Iris pigment epithelial cell (primary cell): Measurements from ENCODE around the gene PSPC1.
A peak's percentile ranks its signal among the peaks of the same experiment; 100 is the strongest.
"Not testable (repeated sequence)": the region's sequence is repeated elsewhere in the genome, so short reads cannot be mapped to it uniquely, and the experiment has no call there.

Experiments used
- DNase-seq: peaks from one replicate; pipeline ENCODE4 v3.0.0-alpha.2; 2011; ENCODE audit warnings: low read depth

The PSPC1 gene

GRCh38 chr13:19764237-19764636, 18.5 kb downstream of the PSPC1 start:
- no peak for DNase-seq

- no peak for DNase-seq
Observed at GRCh38 chr13:19763618-19764017, 19.1 kb downstream of the PSPC1 start.

- DNase-seq = no peak
Observed at GRCh38 chr13:19759669-19760068, 23.1 kb downstream of the PSPC1 start.

- DNase-seq = no peak
Observed at GRCh38 chr13:19742643-19743042, 40.1 kb downstream of the PSPC1 start.

- DNase-seq = peak; percentile 27
Observed at GRCh38 chr13:19737844-19738557, 44.7 kb downstream of the PSPC1 start.

GRCh38 chr13:19726611-19727010, 56.1 kb downstream of the PSPC1 start:
- peak; percentile 2 for DNase-seq

- no peak for DNase-seq
Observed at GRCh38 chr13:19725320-19725719, 57.4 kb downstream of the PSPC1 start.

- DNase-seq = no peak
Observed at GRCh38 chr13:19720039-19720438, 62.7 kb downstream of the PSPC1 start.

- DNase-seq = peak; percentile 89
Observed at GRCh38 chr13:19713186-19713965, 69.4 kb downstream of the PSPC1 start.

GRCh38 chr13:19709782-19710181, 73.0 kb downstream of the PSPC1 start:
- DNase-seq = not testable (repeated sequence)

GRCh38 chr13:19709039-19709438, 73.7 kb downstream of the PSPC1 start:
- DNase-seq = not testable (repeated sequence)

GRCh38 chr13:19704256-19704655, 78.5 kb downstream of the PSPC1 start:
- DNase-seq = not testable (repeated sequence)

- DNase-seq = not testable (repeated sequence)
Observed at GRCh38 chr13:19701619-19702018, 81.1 kb downstream of the PSPC1 start.

- DNase-seq = not testable (repeated sequence)
Observed at GRCh38 chr13:19700963-19701362, 81.8 kb downstream of the PSPC1 start.

- DNase-seq = no peak
Observed at GRCh38 chr13:19695829-19696228, 86.9 kb downstream of the PSPC1 start.

- no peak for DNase-seq
Observed at GRCh38 chr13:19695428-19695827, 87.3 kb downstream of the PSPC1 start.

GRCh38 chr13:19691447-19691846, 91.3 kb downstream of the PSPC1 start:
- peak; percentile 85 for DNase-seq

- DNase-seq = no peak
Observed at GRCh38 chr13:19685437-19685836, 97.3 kb downstream of the PSPC1 start.

GRCh38 chr13:19685034-19685433, 97.7 kb downstream of the PSPC1 start:
- DNase-seq = no peak

- peak; percentile 42 for DNase-seq
Observed at GRCh38 chr13:19681517-19681916, 101.2 kb downstream of the PSPC1 start.

GRCh38 chr13:19680751-19681150, 102.0 kb downstream of the PSPC1 start:
- peak; percentile 74 for DNase-seq

GRCh38 chr13:19676168-19676567, 106.6 kb downstream of the PSPC1 start:
- DNase-seq = no peak

- no peak for DNase-seq
Observed at GRCh38 chr13:19674898-19675297, 107.8 kb downstream of the PSPC1 start.
